ENCODE measurements around the gene ADAMTS3.

DNA sequence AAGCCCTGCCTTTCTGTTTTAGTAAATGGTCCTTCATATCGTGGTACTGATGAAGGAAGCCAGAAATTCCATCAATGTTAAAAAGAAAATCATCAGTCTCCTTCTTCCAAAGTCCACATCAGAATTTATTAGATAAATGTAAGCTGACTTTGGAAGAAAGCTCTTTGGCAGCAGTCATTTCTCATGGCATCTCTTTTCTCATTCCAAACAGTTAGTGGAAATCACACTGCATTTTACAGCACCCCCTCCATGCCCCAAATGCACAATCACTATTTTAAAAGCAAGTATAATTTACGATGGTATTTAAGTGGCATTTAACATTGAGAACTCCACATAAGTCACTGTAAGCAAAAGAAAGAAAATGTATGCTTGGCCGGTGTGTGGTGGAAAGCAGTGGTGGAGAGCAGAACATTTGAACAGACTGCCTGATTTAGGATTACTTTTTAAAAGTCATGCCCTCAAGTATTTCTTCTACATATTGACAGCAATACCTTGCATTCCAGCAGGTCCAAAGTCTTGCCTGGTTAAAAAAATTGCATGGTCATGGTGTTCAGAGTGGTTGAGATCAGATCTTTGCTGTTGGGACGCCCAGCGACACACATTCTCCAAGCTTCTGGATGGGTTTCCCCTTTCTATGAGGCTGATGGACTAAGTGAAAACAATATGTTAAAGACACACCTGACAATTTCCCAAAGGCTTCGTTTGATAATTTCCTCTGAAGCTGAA, 248.6 kb downstream of the ADAMTS3 start:
- TF ChIP-seq, protein P1, sequence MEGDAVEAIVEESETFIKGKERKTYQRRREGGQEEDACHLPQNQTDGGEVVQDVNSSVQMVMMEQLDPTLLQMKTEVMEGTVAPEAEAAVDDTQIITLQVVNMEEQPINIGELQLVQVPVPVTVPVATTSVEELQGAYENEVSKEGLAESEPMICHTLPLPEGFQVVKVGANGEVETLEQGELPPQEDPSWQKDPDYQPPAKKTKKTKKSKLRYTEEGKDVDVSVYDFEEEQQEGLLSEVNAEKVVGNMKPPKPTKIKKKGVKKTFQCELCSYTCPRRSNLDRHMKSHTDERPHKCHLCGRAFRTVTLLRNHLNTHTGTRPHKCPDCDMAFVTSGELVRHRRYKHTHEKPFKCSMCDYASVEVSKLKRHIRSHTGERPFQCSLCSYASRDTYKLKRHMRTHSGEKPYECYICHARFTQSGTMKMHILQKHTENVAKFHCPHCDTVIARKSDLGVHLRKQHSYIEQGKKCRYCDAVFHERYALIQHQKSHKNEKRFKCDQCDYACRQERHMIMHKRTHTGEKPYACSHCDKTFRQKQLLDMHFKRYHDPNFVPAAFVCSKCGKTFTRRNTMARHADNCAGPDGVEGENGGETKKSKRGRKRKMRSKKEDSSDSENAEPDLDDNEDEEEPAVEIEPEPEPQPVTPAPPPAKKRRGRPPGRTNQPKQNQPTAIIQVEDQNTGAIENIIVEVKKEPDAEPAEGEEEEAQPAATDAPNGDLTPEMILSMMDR (conservative IDR thresholded peaks at IDR 0.05; ENCODE audit: low read length) = no peak
- TF ChIP-seq EZH2phosphoT487 (IDR thresholded peaks at IDR 0.05; ENCODE audit: borderline replicate concordance, low read depth, low read length) = no peak

Measured in OCI-LY7 (cell line).